HG03439 (cell line): ENCODE data around the gene ALPG.
"Not testable (repeated sequence)": the region's sequence is repeated elsewhere in the genome, so short reads cannot be mapped to it uniquely, and the experiment has no call there.

Experiments
- ATAC-seq: cut with Tn5 transposase; IDR thresholded peaks from one replicate; pipeline ENCODE4 v1.9.1; 2021; ENCODE audit warnings: mild to moderate bottlenecking, moderate library complexity; ENCODE audit not compliant: unreplicated experiment

ALPG gene

DNA sequence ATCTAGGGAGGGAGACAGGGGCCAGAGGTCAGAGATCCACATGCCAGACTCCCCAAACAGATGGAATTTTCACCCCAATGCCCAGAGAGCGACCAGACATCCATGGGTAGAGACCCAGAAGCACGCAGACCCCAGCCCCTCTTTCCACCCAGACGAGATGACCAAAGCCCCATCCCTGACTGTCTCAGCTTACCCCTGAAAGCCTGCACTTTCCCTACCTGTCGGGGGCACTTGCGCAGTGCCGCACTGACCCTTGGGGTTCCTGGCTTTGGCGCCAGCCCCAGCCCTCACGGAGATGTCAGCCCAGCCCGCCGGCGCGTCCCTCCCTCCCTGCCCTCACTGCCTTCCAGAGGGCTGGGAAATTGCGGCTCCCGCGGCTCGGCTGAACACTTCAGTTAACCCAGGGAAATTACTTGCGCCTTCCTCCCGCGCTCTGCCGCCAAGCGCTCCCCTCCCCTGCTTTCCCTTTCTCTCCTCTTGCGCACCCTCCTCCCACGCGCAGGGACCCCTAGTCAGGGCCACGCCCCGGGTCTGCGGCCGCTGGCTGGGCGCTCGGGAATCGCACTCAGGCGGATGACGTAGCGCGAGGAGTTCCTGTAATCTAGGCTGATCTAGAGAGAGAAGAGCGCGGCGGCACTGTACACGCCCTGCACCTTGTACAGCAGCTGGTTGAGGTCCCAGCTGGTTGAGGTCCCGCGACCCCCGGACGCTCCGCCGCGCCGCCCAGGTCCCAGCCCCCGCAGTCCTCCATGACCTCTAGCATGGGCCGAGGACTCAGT is 12.0 kb downstream of the ALPG start:
- ATAC-seq: no peak

GRCh38 chr2:232419245-232420072 is 12.8 kb downstream of the ALPG start:
- ATAC-seq: no peak

- ATAC-seq: no peak
Measured at GRCh38 chr2:232420073-232420454, 13.4 kb downstream of the ALPG start.

DNA sequence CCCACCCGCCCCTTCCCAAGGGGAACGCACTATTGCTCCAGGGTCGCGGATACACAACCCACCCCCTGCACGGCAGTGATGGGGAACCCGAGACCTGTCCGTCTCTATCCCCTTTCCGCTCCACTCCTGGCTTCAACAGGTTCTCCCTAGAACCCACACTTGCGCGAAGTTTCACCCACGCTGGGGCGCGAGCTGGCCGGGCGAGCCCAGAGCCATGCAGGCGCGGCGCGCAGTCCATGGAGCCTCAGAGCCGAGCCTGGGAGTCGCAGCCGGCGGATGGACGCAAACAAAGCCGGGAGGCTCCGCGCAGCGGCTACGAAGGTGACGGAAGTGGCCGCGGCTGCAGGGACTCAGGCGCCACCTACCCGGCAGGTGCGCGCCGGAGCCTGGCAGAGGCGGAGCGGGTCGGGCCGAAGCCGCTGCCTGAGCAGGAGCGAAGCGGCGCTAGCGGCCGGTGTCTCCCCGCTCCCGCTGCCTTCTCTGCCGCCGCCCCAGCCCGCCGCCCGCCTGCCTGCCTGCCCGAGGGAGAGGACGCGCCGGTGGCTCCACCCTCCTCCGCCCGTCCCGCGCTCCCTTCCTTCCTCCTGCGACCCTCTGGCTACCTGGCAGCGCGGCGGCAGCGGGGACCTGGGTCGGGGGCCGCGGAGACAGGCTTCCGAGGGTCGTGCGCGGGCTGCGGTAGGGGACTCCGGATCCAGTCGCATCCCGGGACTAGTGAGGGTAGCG is 14.0 kb downstream of the ALPG start:
- no peak for ATAC-seq

- ATAC-seq: no peak
Measured at GRCh38 chr2:232421189-232421785, 14.6 kb downstream of the ALPG start.

DNA sequence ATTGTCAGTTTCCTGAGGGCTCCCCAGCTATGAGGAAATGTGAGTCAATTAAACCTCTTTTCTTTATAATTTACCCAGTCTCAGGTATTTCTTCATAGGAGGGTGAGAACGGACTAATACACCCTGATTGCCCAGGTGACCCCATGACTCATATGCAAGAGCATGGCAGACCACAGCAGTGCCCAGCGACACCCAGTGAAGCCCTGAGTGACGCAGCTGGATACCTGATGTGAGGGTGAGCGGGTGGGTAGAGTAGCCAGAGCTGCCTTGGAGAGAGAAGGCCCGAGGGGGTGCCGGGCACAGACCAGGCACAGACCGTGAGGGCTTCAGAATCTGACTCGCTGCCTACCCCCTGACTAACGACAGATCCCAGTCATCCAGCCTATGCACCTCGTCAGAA is 15.4 kb downstream of the ALPG start:
- ATAC-seq: no peak

DNA sequence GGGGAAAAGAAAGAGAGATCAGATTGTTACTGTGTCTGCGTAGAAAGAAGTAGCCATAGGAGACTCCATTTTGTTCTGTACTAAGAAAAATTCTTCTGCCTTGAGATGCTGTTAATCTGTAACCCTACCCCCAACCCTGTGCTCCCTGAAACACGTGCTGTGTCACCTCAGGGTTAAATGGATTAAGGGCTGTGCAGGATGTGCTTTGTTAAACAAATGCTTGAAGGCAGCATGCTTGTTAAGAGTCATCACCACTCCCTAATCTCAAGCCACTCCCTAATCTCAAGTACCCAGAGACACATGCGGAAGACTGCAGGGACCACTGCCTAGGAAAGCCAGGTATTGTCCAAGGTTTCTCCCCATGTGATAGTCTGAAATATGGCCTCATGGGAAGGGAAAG is 16.4 kb downstream of the ALPG start:
- ATAC-seq: not testable (repeated sequence)

GRCh38 chr2:232423407-232423806 is 16.8 kb downstream of the ALPG start:
- not testable (repeated sequence) for ATAC-seq

GRCh38 chr2:232431705-232432590 is 25.3 kb downstream of the ALPG start:
- ATAC-seq: no peak

DNA sequence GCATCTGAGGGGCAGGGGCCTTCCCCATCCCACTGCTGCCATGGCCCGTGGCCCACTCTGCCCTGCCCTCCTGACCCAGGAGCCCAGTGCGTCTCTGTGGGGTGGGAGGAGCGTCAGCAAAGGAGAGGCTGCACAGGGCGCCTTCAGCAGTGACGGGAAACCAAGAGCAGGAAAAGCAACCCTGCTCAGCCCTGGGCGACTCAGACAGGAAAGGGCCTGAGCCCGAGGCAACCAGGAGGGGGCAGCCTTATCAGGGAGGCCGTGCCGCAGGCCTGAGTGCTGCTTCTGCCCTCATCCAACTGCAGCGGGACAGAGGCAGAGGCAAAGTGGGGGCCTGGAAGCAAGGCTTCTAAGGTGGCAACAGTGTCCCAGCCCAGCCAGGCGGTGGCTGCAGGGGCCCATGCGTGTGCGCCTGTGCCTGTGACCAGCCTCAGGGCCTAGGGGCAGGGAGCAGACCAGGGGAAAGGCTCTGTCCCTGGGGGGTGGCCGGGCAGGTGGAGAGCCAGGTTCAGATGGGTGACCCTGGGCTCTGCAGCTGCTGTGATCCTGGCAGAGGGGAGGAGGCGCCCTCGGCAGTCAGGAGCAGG is 26.0 kb downstream of the ALPG start:
- ATAC-seq: no peak

DNA sequence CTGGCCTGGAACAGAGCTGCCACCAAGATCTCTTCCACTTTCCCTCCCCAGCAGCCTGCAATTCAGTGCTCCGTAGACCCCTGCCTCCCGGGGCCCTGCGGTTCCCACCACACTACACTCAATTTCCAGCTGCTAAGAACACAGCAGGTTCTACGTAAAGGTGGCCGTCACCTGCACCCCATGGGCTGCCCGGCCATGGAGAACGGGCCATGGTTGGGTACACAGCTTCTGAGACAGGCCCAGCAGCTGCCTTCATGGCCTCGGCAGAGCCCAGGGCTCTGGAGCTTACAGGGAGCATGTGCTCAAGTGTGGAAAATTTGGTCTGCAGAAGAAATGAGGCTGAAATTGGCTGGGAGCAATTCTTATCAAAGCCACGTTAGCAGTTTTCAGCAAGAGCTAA is 27.0 kb downstream of the ALPG start:
- not testable (repeated sequence) for ATAC-seq

DNA sequence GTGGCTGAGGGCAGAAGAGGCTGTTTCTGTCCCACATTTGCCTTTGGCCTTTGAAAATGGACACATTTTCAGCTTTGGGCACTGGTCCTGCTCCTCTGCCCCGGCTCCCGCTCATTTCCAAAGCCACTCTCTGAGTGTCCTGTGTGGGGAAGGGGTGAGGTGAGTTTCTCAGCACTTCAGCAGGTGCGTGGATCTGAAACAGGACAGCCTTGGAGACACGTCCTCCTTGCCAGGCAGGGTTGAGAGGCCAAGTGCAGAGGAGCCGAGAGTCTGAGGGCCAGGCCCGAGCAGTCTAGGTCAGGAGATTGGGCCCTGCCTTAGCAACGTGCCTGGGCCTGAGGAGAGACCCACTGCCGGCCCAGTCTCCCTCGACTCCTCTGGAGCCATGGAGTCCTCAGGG is 27.4 kb downstream of the ALPG start:
- no peak for ATAC-seq

- ATAC-seq: no peak
Measured at GRCh38 chr2:232434563-232435374, 28.1 kb downstream of the ALPG start.

DNA sequence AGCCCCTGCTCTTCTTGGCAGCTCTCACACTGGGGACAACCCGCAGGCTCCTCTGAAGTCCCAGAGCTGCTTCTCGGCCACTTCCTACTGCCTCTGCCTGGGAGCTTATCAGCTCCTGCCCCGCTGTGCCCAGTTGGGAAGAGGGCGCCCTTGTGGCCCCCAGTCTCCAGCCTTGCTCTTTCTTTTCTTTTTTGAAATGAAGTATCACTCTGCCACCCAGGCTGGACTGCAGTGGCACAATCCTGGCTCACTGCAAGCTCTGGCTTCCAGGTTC is 28.7 kb downstream of the ALPG start:
- ATAC-seq: no peak

DNA sequence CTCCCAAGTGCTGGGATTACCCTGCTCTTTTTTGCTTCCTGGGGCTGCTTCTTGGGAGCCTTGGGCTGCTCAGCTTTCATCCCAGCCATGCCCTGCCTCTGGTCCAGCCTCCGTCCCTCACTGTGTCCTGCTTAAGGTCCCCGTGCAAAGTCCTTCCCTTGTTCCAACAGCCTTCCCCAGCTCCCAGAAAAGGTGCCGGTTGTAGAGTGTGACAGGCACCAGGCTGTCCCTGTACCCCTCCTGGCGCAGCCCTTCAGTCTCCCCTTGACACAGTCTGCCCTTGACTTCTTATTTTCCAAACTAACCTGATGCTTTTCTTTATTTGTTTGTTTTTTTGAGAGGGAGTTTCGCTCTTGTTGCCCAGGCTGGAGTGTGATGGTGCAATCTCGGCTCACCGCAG is 29.2 kb downstream of the ALPG start:
- no peak for ATAC-seq

- no peak for ATAC-seq
Measured at GRCh38 chr2:232436381-232437194, 29.9 kb downstream of the ALPG start.

DNA sequence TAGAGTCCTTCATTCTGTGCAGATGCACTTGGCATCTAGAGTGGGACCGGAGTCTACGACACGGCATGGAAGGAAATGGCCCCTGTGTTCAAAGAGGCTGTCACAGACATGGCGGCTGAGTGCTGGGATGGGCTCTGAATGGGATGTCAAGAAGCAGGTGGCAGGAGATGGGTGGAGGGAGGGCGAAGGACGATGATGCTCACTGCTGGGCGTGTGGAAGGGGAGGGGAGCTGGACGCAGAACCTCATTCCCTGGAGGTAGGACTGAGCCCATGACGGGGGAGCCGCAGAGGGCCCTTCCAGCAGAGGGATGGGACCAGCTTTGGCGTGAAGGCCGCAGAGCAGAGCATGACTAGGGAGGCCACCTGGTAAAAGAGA is 30.5 kb downstream of the ALPG start:
- ATAC-seq: no peak

GRCh38 chr2:232438091-232438490 is 31.4 kb downstream of the ALPG start:
- no peak for ATAC-seq
